HEK293 (cell line): Measurements from ENCODE around the gene RIOX2.

Source experiments
- CTCF ChIA-PET: fragments of 350-600 bp; formaldehyde crosslinking; extraction: SDS; loops from one replicate; lab custom pipeline; 2021; ENCODE audit warnings: antibody characterized with exemption; lab: Yijun Ruan, JAX
- POLR2A ChIA-PET: fragments of 300-600 bp; formaldehyde crosslinking; extraction: SDS; loops from one replicate; lab custom pipeline; 2020; ENCODE audit warnings: antibody characterized with exemption, inconsistent platforms; lab: Yijun Ruan, JAX
- H3K27ac ChIP-seq: fragments of 200-500 bp; sonication (Bioruptor generic); 2 replicates; pipeline ENCODE4 v1.5.1; 2014; ENCODE audit warnings: low read depth, low read length, control low read depth, inconsistent platforms; ENCODE audit errors: extremely low read depth
- H3K36me3 ChIP-seq, 2 experiments: fragments of 200-500 bp in 1 of 2; sonication (Bioruptor generic) in 1 of 2; 1 replicate in 1 of 2; 2 replicates in 1 of 2; pipeline ENCODE4 v1.5.1; 2014 to 2017; ENCODE audit warnings: inconsistent platforms in 2 of 2, low read length in 2 of 2; ENCODE audit not compliant: control insufficient read depth in 2 of 2, insufficient read depth in 1 of 2
- H3K4me1 ChIP-seq: fragments of 200-500 bp; sonication (Bioruptor generic); 2 replicates; pipeline ENCODE4 v1.5.1; 2014; ENCODE audit warnings: mild to moderate bottlenecking, low read length, inconsistent platforms; ENCODE audit not compliant: control insufficient read depth, insufficient read depth
- H3K4me3 ChIP-seq: 2 replicates; pipeline ENCODE4 v1.5.1; 2011; ENCODE audit warnings: low read depth, mild to moderate bottlenecking, control low read depth, low read length, moderate library complexity
- H3K9me3 ChIP-seq: fragments of 200-500 bp; sonication (Bioruptor generic); 2 replicates; pipeline ENCODE4 v1.5.1; 2014; ENCODE audit warnings: low read depth, low read length, inconsistent platforms; ENCODE audit not compliant: control insufficient read depth, insufficient read depth
- GLI2 ChIP-seq: fragments of 450-650 bp; formaldehyde crosslinking; IDR thresholded peaks from 2 replicates; pipeline ENCODE4; 2017; ENCODE audit warnings: missing biosample characterization, missing genetic modification characterization, low read depth, borderline replicate concordance
- HOXA7 ChIP-seq: sonication (generic); formaldehyde crosslinking; IDR thresholded peaks from 2 replicates; pipeline ENCODE4 v1.8.1; 2022; ENCODE audit warnings: missing genetic modification reagents, borderline replicate concordance
- OVOL3 ChIP-seq: fragments of 450-650 bp; formaldehyde crosslinking; IDR thresholded peaks from 2 replicates; pipeline ENCODE4 v1.5.1; 2016; ENCODE audit warnings: missing biosample characterization, missing genetic modification characterization
- REPIN1 ChIP-seq: fragments of 450-650 bp; formaldehyde crosslinking; IDR thresholded peaks from 2 replicates; pipeline ENCODE4 v1.5.1; 2017; ENCODE audit warnings: missing biosample characterization, missing genetic modification characterization, low read depth
- SP3 ChIP-seq: fragments of 450-650 bp; formaldehyde crosslinking; IDR thresholded peaks from 2 replicates; pipeline ENCODE4 v1.5.1; 2016; ENCODE audit warnings: missing biosample characterization, missing genetic modification characterization
- SP7 ChIP-seq: fragments of 450-650 bp; formaldehyde crosslinking; IDR thresholded peaks from 2 replicates; pipeline ENCODE4 v1.5.1; 2016; ENCODE audit warnings: missing biosample characterization, missing genetic modification characterization
- TRIM28 ChIP-seq: IDR thresholded peaks from 2 replicates; pipeline ENCODE4 v1.6.1; 2011; ENCODE audit warnings: low read length, control low read depth, borderline replicate concordance
- WT1 ChIP-seq: fragments of 450-650 bp; formaldehyde crosslinking; IDR thresholded peaks from 2 replicates; pipeline ENCODE4 v1.5.1; 2016; ENCODE audit warnings: missing biosample characterization, missing genetic modification characterization
- YY2 ChIP-seq: fragments of 450-650 bp; formaldehyde crosslinking; IDR thresholded peaks from 2 replicates; pipeline ENCODE4 v1.5.1; 2016; ENCODE audit warnings: missing biosample characterization, missing genetic modification characterization
- ZFP3 ChIP-seq: fragments of 450-650 bp; formaldehyde crosslinking; IDR thresholded peaks from 2 replicates; pipeline ENCODE4 v1.5.1; 2016; ENCODE audit warnings: low read depth, missing biosample characterization, missing genetic modification characterization
- ZFP69B ChIP-seq: fragments of 450-650 bp; formaldehyde crosslinking; IDR thresholded peaks from 2 replicates; pipeline ENCODE4 v1.5.1; 2016; ENCODE audit warnings: missing biosample characterization, missing genetic modification characterization
- ZNF2 ChIP-seq: fragments of 450-650 bp; formaldehyde crosslinking; IDR thresholded peaks from 2 replicates; pipeline ENCODE4 v1.5.1; 2016; ENCODE audit warnings: missing biosample characterization, missing genetic modification characterization
- ZNF426 ChIP-seq: fragments of 450-650 bp; formaldehyde crosslinking; IDR thresholded peaks from 2 replicates; pipeline ENCODE4 v1.5.1; 2017; ENCODE audit warnings: missing biosample characterization, missing genetic modification characterization, mild to moderate bottlenecking, inconsistent platforms, moderate library complexity
- ZNF529 ChIP-seq: fragments of 450-650 bp; formaldehyde crosslinking; IDR thresholded peaks from 2 replicates; pipeline ENCODE4 v1.5.1; 2017; ENCODE audit warnings: missing genetic modification characterization, missing biosample characterization; ENCODE audit not compliant: insufficient replicate concordance
- ZNF560 ChIP-seq: fragments of 450-650 bp; formaldehyde crosslinking; IDR thresholded peaks from 2 replicates; pipeline ENCODE4 v1.5.1; 2017; ENCODE audit warnings: missing biosample characterization, missing genetic modification characterization, borderline replicate concordance
- ZNF670 ChIP-seq: fragments of 450-650 bp; formaldehyde crosslinking; IDR thresholded peaks from 2 replicates; pipeline ENCODE4 v1.5.1; 2016; ENCODE audit warnings: missing biosample characterization, missing genetic modification characterization, low read depth
- TF ChIP-seq, protein P1 (sequence below): fragments of 450-650 bp; formaldehyde crosslinking; IDR thresholded peaks from 2 replicates; pipeline ENCODE4 v1.5.1; 2016; ENCODE audit warnings: missing biosample characterization, missing genetic modification characterization
- TF ChIP-seq, protein P2 (sequence below): fragments of 450-650 bp; formaldehyde crosslinking; IDR thresholded peaks from 2 replicates; pipeline ENCODE4 v1.5.1; 2017; ENCODE audit warnings: missing biosample characterization, missing genetic modification characterization
- TF ChIP-seq, protein P3 (sequence below): fragments of 450-650 bp; formaldehyde crosslinking; IDR thresholded peaks from 2 replicates; pipeline ENCODE4 v1.5.1; 2017; ENCODE audit warnings: missing biosample characterization, missing genetic modification characterization
- TF ChIP-seq, protein P4 (sequence below): fragments of 450-650 bp; formaldehyde crosslinking; IDR thresholded peaks from 2 replicates; pipeline ENCODE4 v1.5.1; 2017; ENCODE audit warnings: missing biosample characterization, missing genetic modification characterization
- TF ChIP-seq, protein P5 (sequence below): fragments of 450-650 bp; formaldehyde crosslinking; IDR thresholded peaks from 2 replicates; pipeline ENCODE4 v1.5.1; 2016; ENCODE audit warnings: missing biosample characterization, missing genetic modification characterization
- TF ChIP-seq, protein P6 (sequence below): sonication (generic); formaldehyde crosslinking; IDR thresholded peaks from 2 replicates; pipeline ENCODE4 v1.8.1; 2022; ENCODE audit warnings: mild to moderate bottlenecking, moderate library complexity, missing genetic modification reagents

Gene RIOX2

DNA sequence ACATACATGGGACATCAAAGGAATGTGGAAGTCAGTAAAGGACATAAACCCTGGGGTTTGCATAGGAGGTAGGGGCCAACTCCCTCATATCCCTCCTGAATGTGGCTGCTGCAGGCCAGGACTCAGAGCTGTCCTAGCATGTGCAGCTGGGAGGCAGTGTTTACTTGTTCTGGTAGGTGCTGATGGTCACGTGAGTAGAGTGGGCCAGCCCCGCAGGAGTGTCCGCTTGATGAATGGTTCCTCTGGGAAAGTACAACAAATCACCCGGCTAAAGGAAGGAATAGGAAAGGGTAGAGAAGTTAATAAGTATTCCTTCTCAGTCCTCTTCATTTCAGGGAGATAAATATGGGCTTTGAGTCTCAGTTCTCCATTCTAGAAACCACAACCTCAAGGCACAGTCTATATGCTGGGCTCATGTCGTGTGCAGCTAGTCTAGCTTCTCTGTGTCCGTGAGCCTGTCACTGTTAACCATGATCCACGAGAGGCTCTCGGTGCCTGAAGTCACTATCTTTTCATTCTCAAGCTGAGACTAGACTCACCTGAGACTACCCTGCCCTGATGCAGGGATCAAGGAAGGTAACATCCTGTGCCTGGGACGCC lies 17.9 kb downstream of the RIOX2 start:
- H3K27ac ChIP-seq = no peak overlapping the region
- ChIA-PET POLR2A (no interaction called here), CTCF (no interaction called here)
- peaks cover 4 to 88% of the 10 kb centered on the region in 2 experiments; a peak in 2 of 3 replicates for H3K36me3 ChIP-seq
- H3K4me3 ChIP-seq = no peak overlapping the region
- TF ChIP-seq YY2 (tag by site-specific recombination) (no peak), HOXA7 (CRISPR knock-in tag) (no peak)
- H3K4me1 ChIP-seq = no peaks in the 10 kb centered on the region
- no peaks in the 10 kb centered on the region for H3K9me3 ChIP-seq

DNA sequence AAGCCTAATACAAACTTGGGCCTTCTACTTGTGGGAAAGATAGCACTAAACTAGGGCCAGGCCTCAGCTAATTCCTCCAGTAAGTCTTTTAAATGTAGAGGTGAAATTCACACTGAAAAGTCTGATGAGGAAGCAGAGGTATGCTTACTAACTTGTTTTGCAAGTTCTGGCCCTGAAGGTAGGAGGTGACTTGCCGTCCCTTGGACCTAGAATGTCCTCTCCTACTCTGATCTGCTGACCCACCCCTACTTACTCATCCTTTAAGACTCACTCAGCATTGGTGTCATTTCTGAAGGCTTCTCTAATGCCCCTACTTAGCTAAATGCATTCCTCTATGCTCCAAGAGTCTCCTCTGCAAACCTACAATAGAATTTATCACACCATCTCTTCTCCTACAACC lies 19.4 kb downstream of the RIOX2 start:
- no peak overlapping the region for H3K27ac ChIP-seq
- TF ChIP-seq WT1 (tag by site-specific recombination) (no peak), ZNF560 (tag by site-specific recombination) (no peak), ZNF670 (tag by site-specific recombination) (no peak), TRIM28 (no peak), SP7 (tag by site-specific recombination) (no peak), ZFP3 (no peak), ZNF529 (tag by site-specific recombination) (no peak), OVOL3 (tag by site-specific recombination) (no peak)
- TF ChIP-seq, protein P1, sequence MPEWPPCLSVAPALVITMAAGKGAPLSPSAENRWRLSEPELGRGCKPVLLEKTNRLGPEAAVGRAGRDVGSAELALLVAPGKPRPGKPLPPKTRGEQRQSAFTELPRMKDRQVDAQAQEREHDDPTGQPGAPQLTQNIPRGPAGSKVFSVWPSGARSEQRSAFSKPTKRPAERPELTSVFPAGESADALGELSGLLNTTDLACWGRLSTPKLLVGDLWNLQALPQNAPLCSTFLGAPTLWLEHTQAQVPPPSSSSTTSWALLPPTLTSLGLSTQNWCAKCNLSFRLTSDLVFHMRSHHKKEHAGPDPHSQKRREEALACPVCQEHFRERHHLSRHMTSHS (tag by site-specific recombination) = no peak
- TF ChIP-seq, protein P2, sequence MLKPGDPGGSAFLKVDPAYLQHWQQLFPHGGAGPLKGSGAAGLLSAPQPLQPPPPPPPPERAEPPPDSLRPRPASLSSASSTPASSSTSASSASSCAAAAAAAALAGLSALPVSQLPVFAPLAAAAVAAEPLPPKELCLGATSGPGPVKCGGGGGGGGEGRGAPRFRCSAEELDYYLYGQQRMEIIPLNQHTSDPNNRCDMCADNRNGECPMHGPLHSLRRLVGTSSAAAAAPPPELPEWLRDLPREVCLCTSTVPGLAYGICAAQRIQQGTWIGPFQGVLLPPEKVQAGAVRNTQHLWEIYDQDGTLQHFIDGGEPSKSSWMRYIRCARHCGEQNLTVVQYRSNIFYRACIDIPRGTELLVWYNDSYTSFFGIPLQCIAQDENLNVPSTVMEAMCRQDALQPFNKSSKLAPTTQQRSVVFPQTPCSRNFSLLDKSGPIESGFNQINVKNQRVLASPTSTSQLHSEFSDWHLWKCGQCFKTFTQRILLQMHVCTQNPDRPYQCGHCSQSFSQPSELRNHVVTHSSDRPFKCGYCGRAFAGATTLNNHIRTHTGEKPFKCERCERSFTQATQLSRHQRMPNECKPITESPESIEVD (tag by site-specific recombination) = no peak
- TF ChIP-seq, protein P3, sequence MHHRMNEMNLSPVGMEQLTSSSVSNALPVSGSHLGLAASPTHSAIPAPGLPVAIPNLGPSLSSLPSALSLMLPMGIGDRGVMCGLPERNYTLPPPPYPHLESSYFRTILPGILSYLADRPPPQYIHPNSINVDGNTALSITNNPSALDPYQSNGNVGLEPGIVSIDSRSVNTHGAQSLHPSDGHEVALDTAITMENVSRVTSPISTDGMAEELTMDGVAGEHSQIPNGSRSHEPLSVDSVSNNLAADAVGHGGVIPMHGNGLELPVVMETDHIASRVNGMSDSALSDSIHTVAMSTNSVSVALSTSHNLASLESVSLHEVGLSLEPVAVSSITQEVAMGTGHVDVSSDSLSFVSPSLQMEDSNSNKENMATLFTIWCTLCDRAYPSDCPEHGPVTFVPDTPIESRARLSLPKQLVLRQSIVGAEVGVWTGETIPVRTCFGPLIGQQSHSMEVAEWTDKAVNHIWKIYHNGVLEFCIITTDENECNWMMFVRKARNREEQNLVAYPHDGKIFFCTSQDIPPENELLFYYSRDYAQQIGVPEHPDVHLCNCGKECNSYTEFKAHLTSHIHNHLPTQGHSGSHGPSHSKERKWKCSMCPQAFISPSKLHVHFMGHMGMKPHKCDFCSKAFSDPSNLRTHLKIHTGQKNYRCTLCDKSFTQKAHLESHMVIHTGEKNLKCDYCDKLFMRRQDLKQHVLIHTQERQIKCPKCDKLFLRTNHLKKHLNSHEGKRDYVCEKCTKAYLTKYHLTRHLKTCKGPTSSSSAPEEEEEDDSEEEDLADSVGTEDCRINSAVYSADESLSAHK (tag by site-specific recombination) = no peak
- TF ChIP-seq, protein P4, sequence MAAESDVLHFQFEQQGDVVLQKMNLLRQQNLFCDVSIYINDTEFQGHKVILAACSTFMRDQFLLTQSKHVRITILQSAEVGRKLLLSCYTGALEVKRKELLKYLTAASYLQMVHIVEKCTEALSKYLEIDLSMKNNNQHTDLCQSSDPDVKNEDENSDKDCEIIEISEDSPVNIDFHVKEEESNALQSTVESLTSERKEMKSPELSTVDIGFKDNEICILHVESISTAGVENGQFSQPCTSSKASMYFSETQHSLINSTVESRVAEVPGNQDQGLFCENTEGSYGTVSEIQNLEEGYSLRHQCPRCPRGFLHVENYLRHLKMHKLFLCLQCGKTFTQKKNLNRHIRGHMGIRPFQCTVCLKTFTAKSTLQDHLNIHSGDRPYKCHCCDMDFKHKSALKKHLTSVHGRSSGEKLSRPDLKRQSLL (tag by site-specific recombination) = no peak
- TF ChIP-seq, all 188 proteins: peak for 0
- ChIA-PET POLR2A (no interaction called here), CTCF (interaction anchor here (0.7 kb wide), 1 partner anchor 115 kb away, joined by 3 read pairs; no protein-coding TSS in a partner anchor)
- no peaks in the 10 kb centered on the region for H3K4me1 ChIP-seq
- H3K9me3 ChIP-seq = no peaks in the 10 kb centered on the region
- peaks cover 4 to 88% of the 10 kb centered on the region in 2 experiments; a peak in 2 of 3 replicates for H3K36me3 ChIP-seq
- H3K4me3 ChIP-seq = no peak overlapping the region

DNA sequence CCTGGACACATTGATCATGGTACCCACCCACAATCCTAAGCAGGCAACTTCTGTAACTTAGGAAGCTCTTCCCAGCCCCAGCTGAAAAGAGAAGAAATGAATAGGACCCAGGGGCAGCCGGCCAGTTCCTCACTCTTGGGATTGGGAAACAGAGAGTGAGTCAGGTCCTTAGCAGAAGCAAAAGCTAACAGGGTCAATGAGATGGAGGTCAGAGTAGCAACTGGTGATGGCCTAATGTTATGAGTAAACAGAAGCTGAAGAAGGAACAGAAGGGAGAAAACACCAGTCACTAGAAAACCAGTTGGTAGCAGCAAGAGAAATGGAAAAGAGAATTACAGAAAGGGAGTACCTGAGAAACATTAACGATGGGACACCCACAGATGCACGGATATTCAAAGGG lies 20.0 kb downstream of the RIOX2 start:
- peaks cover 4 to 88% of the 10 kb centered on the region in 2 experiments; a peak in 2 of 3 replicates for H3K36me3 ChIP-seq
- H3K27ac ChIP-seq = no peak overlapping the region
- POLR2A ChIA-PET = no interaction called here
- H3K9me3 ChIP-seq = no peaks in the 10 kb centered on the region
- no peaks in the 10 kb centered on the region for H3K4me1 ChIP-seq
- H3K4me3 ChIP-seq = no peak overlapping the region
- no peak for TF ChIP-seq REPIN1 (tag by site-specific recombination)
- TF ChIP-seq ZNF426 (tag by site-specific recombination) = no peak
- TF ChIP-seq, protein P5, sequence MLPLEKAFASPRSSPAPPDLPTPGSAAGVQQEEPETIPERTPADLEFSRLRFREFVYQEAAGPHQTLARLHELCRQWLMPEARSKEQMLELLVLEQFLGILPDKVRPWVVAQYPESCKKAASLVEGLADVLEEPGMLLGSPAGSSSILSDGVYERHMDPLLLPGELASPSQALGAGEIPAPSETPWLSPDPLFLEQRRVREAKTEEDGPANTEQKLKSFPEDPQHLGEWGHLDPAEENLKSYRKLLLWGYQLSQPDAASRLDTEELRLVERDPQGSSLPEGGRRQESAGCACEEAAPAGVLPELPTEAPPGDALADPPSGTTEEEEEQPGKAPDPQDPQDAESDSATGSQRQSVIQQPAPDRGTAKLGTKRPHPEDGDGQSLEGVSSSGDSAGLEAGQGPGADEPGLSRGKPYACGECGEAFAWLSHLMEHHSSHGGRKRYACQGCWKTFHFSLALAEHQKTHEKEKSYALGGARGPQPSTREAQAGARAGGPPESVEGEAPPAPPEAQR (tag by site-specific recombination) = no peak
- no peak for TF ChIP-seq GLI2 (tag by site-specific recombination)
- TF ChIP-seq, protein P6, sequence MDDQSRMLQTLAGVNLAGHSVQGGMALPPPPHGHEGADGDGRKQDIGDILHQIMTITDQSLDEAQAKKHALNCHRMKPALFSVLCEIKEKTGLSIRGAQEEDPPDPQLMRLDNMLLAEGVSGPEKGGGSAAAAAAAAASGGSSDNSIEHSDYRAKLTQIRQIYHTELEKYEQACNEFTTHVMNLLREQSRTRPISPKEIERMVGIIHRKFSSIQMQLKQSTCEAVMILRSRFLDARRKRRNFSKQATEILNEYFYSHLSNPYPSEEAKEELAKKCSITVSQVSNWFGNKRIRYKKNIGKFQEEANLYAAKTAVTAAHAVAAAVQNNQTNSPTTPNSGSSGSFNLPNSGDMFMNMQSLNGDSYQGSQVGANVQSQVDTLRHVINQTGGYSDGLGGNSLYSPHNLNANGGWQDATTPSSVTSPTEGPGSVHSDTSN = no peak
- no peak for TF ChIP-seq ZFP69B (tag by site-specific recombination)
- TF ChIP-seq SP3 = no peak
- TF ChIP-seq ZNF2 (tag by site-specific recombination) = no peak
- no peak for TF ChIP-seq SP7 (tag by site-specific recombination)
- CTCF ChIA-PET = no interaction called here
